ENCODE data around the gene ELF5. TPM values are rescaled to one million over a fixed set of nuclear protein-coding genes. Genes with fewer than 3 reads are reported as not detected.

Gene ELF5
- total RNA-seq, 1 experiment from 2014 or later, result 0.61 TPM

GRCh38 chr11:34459507-34460162, 54.0 kb downstream of the ELF5 start:
- Histone ChIP-seq H3K4me2 (no peak overlapping the region), H3K79me2 (ENCODE audit: low read depth) (no peaks in the 10 kb centered on the region), H3K4me1 (replicated peaks; ENCODE audit: insufficient read depth) (no peaks in the 10 kb centered on the region), H3K9me3 (ENCODE audit: insufficient read depth, low read depth) (no peaks in the 10 kb centered on the region), H3K9me2 (ENCODE audit: insufficient read depth) (no peaks in the 10 kb centered on the region), H3K36me3 (ENCODE audit: low read depth) (peaks cover 46% of the 10 kb centered on the region), H2AFZ (no peak overlapping the region), H3K27me3 (ENCODE audit: insufficient read depth, low read depth) (no peaks in the 10 kb centered on the region), H4K20me1 (ENCODE audit: insufficient read depth) (no peaks in the 10 kb centered on the region), H3F3A (ENCODE audit: insufficient read depth, low read depth) (no peaks in the 10 kb centered on the region), H3K4me3 (no peak overlapping the region), H3K27ac (no peak overlapping the region)
- intact Hi-C loops (cut with micrococcal nuclease; ENCODE audit: unreplicated experiment), result no loop called here
- ChIA-PET POLR2A (ENCODE audit: unreplicated experiment) (no interaction called here), CTCF (interaction anchor here (0.6 kb wide), 1 partner anchor 775 kb away, joined by 5 read pairs; no protein-coding TSS in a partner anchor)
- TF ChIP-seq EZH2 (IDR thresholded peaks at IDR 0.05; ENCODE audit: low read depth), result no peak
- DNase-seq, result no peak
- BruUV-seq (replicated peaks), result no TSS peak

DNA sequence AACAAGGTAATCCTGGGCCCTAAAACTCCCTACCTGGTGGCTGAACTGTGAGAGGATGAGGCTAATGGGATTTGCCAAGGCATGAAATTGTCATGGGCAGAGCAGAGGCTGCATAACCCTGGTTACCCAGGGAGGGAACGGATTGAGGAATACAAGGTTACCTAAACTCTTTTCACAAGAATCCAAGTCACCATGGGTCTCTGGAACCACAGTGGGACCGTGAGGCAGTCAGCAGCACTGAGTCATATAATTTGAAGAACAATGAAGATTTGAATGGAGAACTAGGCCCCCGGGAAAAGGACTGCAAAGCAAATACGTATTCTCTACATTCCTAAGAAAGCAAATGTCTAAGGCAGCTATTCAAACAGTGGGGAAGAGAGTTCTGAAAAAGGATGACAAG, 55.1 kb downstream of the ELF5 start:
- Histone ChIP-seq H3F3A (ENCODE audit: insufficient read depth, low read depth) (no peaks in the 10 kb centered on the region), H3K4me3 (no peak overlapping the region), H3K4me2 (no peak overlapping the region), H3K27me3 (ENCODE audit: insufficient read depth, low read depth) (no peaks in the 10 kb centered on the region), H3K9me2 (ENCODE audit: insufficient read depth) (no peaks in the 10 kb centered on the region), H3K27ac (no peak overlapping the region), H3K36me3 (ENCODE audit: low read depth) (peaks cover 55% of the 10 kb centered on the region), H3K9me3 (ENCODE audit: insufficient read depth, low read depth) (no peaks in the 10 kb centered on the region), H4K20me1 (ENCODE audit: insufficient read depth) (no peaks in the 10 kb centered on the region), H3K4me1 (replicated peaks; ENCODE audit: insufficient read depth) (no peaks in the 10 kb centered on the region), H2AFZ (no peak overlapping the region), H3K79me2 (ENCODE audit: low read depth) (no peaks in the 10 kb centered on the region)
- CTCF ChIA-PET, result no interaction called here
- intact Hi-C loops (cut with micrococcal nuclease; ENCODE audit: unreplicated experiment), result no loop called here
- no TSS peak for BruUV-seq (replicated peaks)
- POLR2A ChIA-PET (ENCODE audit: unreplicated experiment), result no interaction called here
- DNase-seq, result no peak
- TF ChIP-seq EZH2 (IDR thresholded peaks at IDR 0.05; ENCODE audit: low read depth), result no peak
- TF ChIP-seq, protein P1, sequence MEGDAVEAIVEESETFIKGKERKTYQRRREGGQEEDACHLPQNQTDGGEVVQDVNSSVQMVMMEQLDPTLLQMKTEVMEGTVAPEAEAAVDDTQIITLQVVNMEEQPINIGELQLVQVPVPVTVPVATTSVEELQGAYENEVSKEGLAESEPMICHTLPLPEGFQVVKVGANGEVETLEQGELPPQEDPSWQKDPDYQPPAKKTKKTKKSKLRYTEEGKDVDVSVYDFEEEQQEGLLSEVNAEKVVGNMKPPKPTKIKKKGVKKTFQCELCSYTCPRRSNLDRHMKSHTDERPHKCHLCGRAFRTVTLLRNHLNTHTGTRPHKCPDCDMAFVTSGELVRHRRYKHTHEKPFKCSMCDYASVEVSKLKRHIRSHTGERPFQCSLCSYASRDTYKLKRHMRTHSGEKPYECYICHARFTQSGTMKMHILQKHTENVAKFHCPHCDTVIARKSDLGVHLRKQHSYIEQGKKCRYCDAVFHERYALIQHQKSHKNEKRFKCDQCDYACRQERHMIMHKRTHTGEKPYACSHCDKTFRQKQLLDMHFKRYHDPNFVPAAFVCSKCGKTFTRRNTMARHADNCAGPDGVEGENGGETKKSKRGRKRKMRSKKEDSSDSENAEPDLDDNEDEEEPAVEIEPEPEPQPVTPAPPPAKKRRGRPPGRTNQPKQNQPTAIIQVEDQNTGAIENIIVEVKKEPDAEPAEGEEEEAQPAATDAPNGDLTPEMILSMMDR (conservative IDR thresholded peaks at IDR 0.05), result no peak

DNA sequence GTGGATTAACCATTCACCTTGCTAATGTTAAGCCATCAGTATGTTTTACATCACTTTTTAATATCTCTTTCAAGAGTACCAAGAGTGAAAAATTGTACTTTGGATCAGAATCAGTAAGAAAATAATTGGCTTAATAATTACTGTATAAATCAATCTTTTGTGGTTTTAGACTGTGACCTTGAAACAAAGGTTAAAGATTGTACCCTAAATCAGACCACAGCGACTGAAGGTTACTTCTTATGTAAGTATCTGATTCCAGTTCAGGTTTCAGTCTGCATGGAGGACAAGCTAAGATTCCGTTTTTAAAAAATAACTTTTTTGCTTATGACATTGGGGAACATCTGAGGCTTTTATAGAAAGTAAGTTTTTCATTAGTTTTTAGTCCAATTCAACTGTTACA, 56.0 kb downstream of the ELF5 start:
- intact Hi-C loops (cut with micrococcal nuclease; ENCODE audit: unreplicated experiment), result no loop called here
- H2AFZ ChIP-seq, result no peak overlapping the region
- TF ChIP-seq, protein P1 (conservative IDR thresholded peaks at IDR 0.05), result no peak
- TF ChIP-seq EZH2 (IDR thresholded peaks at IDR 0.05; ENCODE audit: low read depth), result no peak
- H3K27ac ChIP-seq, result no peak overlapping the region
- no peaks in the 10 kb centered on the region for H3K9me3 ChIP-seq (ENCODE audit: insufficient read depth, low read depth)
- H4K20me1 ChIP-seq (ENCODE audit: insufficient read depth), result no peaks in the 10 kb centered on the region
- H3K4me3 ChIP-seq, result no peak overlapping the region
- CTCF ChIA-PET, result no interaction called here
- POLR2A ChIA-PET (ENCODE audit: unreplicated experiment), result no interaction called here
- H3K27me3 ChIP-seq (ENCODE audit: insufficient read depth, low read depth), result no peaks in the 10 kb centered on the region
- no TSS peak for BruUV-seq (replicated peaks)
- H3K4me2 ChIP-seq, result no peak overlapping the region
- DNase-seq, result peak in 1 of 2 experiments; percentile 12
- H3K4me1 ChIP-seq (replicated peaks; ENCODE audit: insufficient read depth), result no peaks in the 10 kb centered on the region
- H3K9me2 ChIP-seq (ENCODE audit: insufficient read depth), result no peaks in the 10 kb centered on the region
- no peaks in the 10 kb centered on the region for H3K79me2 ChIP-seq (ENCODE audit: low read depth)
- peaks cover 57% of the 10 kb centered on the region for H3K36me3 ChIP-seq (ENCODE audit: low read depth)
- no peaks in the 10 kb centered on the region for H3F3A ChIP-seq (ENCODE audit: insufficient read depth, low read depth)

Measured in PC-9 (cell line).